K562 (cell line): ENCODE measurements around the gene LENG8. TPM values are rescaled to one million over a fixed set of nuclear protein-coding genes. Genes with fewer than 3 reads are reported as not detected.

ENCODE experiments used
- ATAC-seq: fragments of 200-7000 bp; cut with Tn5 transposase; 3 replicates; pipeline ENCODE4 v1.9.1; 2020; ENCODE audit warnings: moderate library complexity
- BruUV-seq: library from RNA; stranded (reverse); fragments of 400-500 nt; replicated peaks from 2 replicates; lab custom pipeline; 2021; lab: Mats Ljungman, UMichigan
- CTCF ChIA-PET: fragments of 300-600 bp; formaldehyde crosslinking; extraction: SDS; loops from one replicate; lab custom pipeline; 2021; ENCODE audit warnings: low intra/inter-chr PET ratio; lab: Yijun Ruan, JAX
- POLR2A ChIA-PET: fragments of 300-600, 350-650 bp; sonication (Branson Sonifier 250); formaldehyde crosslinking; extraction: SDS; loops from one replicate; lab custom pipeline; 2021; ENCODE audit warnings: antibody characterized with exemption, inconsistent platforms; lab: Yijun Ruan, JAX
- DNase-seq, 4 experiments: peaks; one replicate each; pipeline versions ENCODE4 v3.0.0 to v3.0.0-alpha.2; 2011 to 2018; ENCODE audit warnings: low spot score in 3 of 4, mixed read lengths in 3 of 4; ENCODE audit errors: extremely low read depth in 1 of 4
- FAIRE-seq: peaks from 2 replicates; lab custom pipeline; 2011; peaks lifted over from hg19 to GRCh38; lab: Jason Lieb, UNC
- H2AFZ ChIP-seq: 2 replicates; pipeline ENCODE4 v1.6.0; 2011; ENCODE audit warnings: low read depth, low read length, control low read depth, inconsistent platforms
- H3K27ac ChIP-seq: fragments of 200-600 bp; 3 replicates; pipeline ENCODE4 v1.8.0; 2011; ENCODE audit warnings: low read depth, mild to moderate bottlenecking, control low read depth, inconsistent platforms, low read length, moderate library complexity, mixed read lengths; ENCODE audit errors: extremely low read depth
- H3K27me3 ChIP-seq, 2 experiments: fragments of 300-600 bp in 1 of 2; 2 replicates in 1 of 2; 3 replicates in 1 of 2; pipeline versions ENCODE4 v1.6.0 to v1.8.0; 2011; ENCODE audit warnings: inconsistent platforms in 2 of 2, low read length in 2 of 2, mild to moderate bottlenecking in 1 of 2, mixed read lengths in 1 of 2, moderate library complexity in 1 of 2; ENCODE audit not compliant: control insufficient read depth in 2 of 2, insufficient read depth in 2 of 2
- H3K36me3 ChIP-seq: fragments of 300-600 bp; 3 replicates; pipeline ENCODE4 v1.8.0; 2011; ENCODE audit warnings: mild to moderate bottlenecking, low read length, inconsistent platforms; ENCODE audit not compliant: control insufficient read depth, insufficient read depth
- H3K4me1 ChIP-seq, 2 experiments: fragments of 200-600 bp in 1 of 2; replicated peaks in 1 of 2; 2 replicates in 1 of 2; 3 replicates in 1 of 2; pipeline versions ENCODE4 v1.5.1 to v1.8.0; 2011; ENCODE audit warnings: inconsistent platforms in 2 of 2, low read length in 2 of 2, mild to moderate bottlenecking in 1 of 2, mixed read lengths in 1 of 2, moderate library complexity in 1 of 2; ENCODE audit not compliant: control insufficient read depth in 2 of 2, insufficient read depth in 2 of 2
- H3K4me2 ChIP-seq: 2 replicates; pipeline ENCODE4 v1.6.1; 2011; ENCODE audit warnings: low read length, control low read depth, inconsistent platforms, mixed read lengths; ENCODE audit not compliant: insufficient read depth
- H3K4me3 ChIP-seq: fragments of 200-600 bp; sonication (generic), shearing (Covaris generic); 2 replicates; pipeline ENCODE4 v1.5.1; 2016; ENCODE audit warnings: control low read depth, inconsistent platforms
- H3K79me2 ChIP-seq: fragments of 200-600 bp; 3 replicates; pipeline ENCODE4 v1.8.0; 2011; ENCODE audit warnings: low read length, inconsistent platforms; ENCODE audit not compliant: control insufficient read depth, insufficient read depth
- H3K9ac ChIP-seq, 2 experiments: 2 replicates each; pipeline versions ENCODE4 v1.6.0 to v1.6.1; 2011; ENCODE audit warnings: low read depth in 2 of 2, low read length in 2 of 2, control low read depth in 1 of 2, inconsistent platforms in 1 of 2, mild to moderate bottlenecking in 1 of 2, mixed read lengths in 1 of 2; ENCODE audit not compliant: insufficient read depth in 1 of 2
- H3K9me1 ChIP-seq: one replicate; pipeline ENCODE4 v1.6.0; 2011; ENCODE audit warnings: inconsistent platforms, mild to moderate bottlenecking, low read length, moderate library complexity; ENCODE audit not compliant: control insufficient read depth, insufficient read depth
- H3K9me3 ChIP-seq: replicated peaks from 2 replicates; pipeline ENCODE4 v1.5.1; 2011; ENCODE audit warnings: low read depth, low read length, inconsistent platforms; ENCODE audit not compliant: control insufficient read depth, insufficient read depth
- H4K20me1 ChIP-seq: replicated peaks from 2 replicates; pipeline ENCODE4 v1.6.1; 2011; ENCODE audit warnings: low read length, inconsistent platforms, mixed read lengths; ENCODE audit not compliant: control insufficient read depth, insufficient read depth
- EWSR1 ChIP-seq: fragments of 450-650 bp; IDR thresholded peaks from 2 replicates; pipeline ENCODE4 v1.6.1; 2018; ENCODE audit warnings: borderline replicate concordance, mild to moderate bottlenecking, low read depth, moderate library complexity; ENCODE audit not compliant: partially characterized antibody
- RFX7 ChIP-seq: fragments of 250-450 bp; sonication (Bioruptor Pico); IDR thresholded peaks from 2 replicates; pipeline ENCODE4 v1.5.1; 2021; ENCODE audit warnings: mild to moderate bottlenecking
- SREBF2 ChIP-seq: sonication (generic); formaldehyde crosslinking; IDR thresholded peaks from 2 replicates; pipeline ENCODE4 v1.4.0; 2020; ENCODE audit warnings: mild to moderate bottlenecking, missing genetic modification reagents
- TARDBP ChIP-seq: fragments of 450-650 bp; IDR thresholded peaks from 2 replicates; pipeline ENCODE4 v1.6.1; 2016
- ZKSCAN8 ChIP-seq: fragments of 200-800 bp; sonication (Bioruptor generic); IDR thresholded peaks from 2 replicates; pipeline ENCODE4 v1.6.1; 2016; ENCODE audit warnings: missing genetic modification characterization, missing compliant biosample characterization
- WGBS: fragments of 100-300 bp; shearing (Covaris generic); methylation state at CpG from one replicate; pipeline ENCODE4 v1.1.6; 2016; ENCODE audit warnings: low coverage, mixed read lengths; ENCODE audit not compliant: insufficient coverage; ENCODE audit errors: missing lambda C conversion rate; 5-methylcytosine and 5-hydroxymethylcytosine counted together
- in situ Hi-C: fragments of 300-500 bp; cut with MboI; formaldehyde crosslinking; loops from 4 replicates; pipeline ENCODE4 v1.15.0; 2018; ENCODE audit warnings: inconsistent platforms, mixed read lengths
- intact Hi-C: fragments of 100-400 bp; cut with micrococcal nuclease; formaldehyde crosslinking; loops from 2 replicates; pipeline ENCODE4 v1.14.2; 2022
- polyA plus RNA-seq, 8 experiments: library from polyadenylated mRNA; depleted of rRNA in 4 of 8; stranded (reverse) in 5 of 8; unstranded in 3 of 8; fragments of >200 nt; fragmentation: Nextera tagmentation in 2 of 8; fragmentation: Illumina TruSeq in 1 of 8; extraction: Ambion mirVana in 2 of 8; extraction: Trizol in 1 of 8; gene quantifications; 2 replicates each; pipeline versions ENCODE4 v1.2.1 to v1.2.3, GENCODE V29; 2011 to 2014; ENCODE audit warnings: inconsistent platforms in 1 of 8, missing spikeins in 1 of 8
- total RNA-seq, 7 experiments: library from RNA; depleted of rRNA in 6 of 7; stranded (reverse); fragments of >200 nt in 6 of 7; fragmentation: Illumina TruSeq in 2 of 7; extraction: Trizol in 2 of 7; gene quantifications; 2 replicates each; pipeline versions ENCODE4 v1.2.1 to v1.2.3, GENCODE V29; 2011 to 2021; ENCODE audit warnings: low replicate concordance in 1 of 7
- TF ChIP-seq, protein P1 (sequence below): fragments of 200-400 bp; formaldehyde crosslinking; IDR thresholded peaks from 2 replicates; pipeline ENCODE4 v1.6.1; 2017; ENCODE audit warnings: mild to moderate bottlenecking, low read depth, low read length, moderate library complexity
- TF ChIP-seq, protein P2 (sequence below): fragments of 200-800 bp; sonication (Bioruptor generic); IDR thresholded peaks from 2 replicates; pipeline ENCODE4 v1.6.1; 2017; ENCODE audit warnings: missing genetic modification characterization, missing compliant biosample characterization

The LENG8 gene
- total and polyA plus RNA-seq, 9 of the 15 experiments (the other 6 are each of a cell fraction or from before 2014, with no cell fraction given), result 0.74 to 146 (median 28.1) TPM

DNA sequence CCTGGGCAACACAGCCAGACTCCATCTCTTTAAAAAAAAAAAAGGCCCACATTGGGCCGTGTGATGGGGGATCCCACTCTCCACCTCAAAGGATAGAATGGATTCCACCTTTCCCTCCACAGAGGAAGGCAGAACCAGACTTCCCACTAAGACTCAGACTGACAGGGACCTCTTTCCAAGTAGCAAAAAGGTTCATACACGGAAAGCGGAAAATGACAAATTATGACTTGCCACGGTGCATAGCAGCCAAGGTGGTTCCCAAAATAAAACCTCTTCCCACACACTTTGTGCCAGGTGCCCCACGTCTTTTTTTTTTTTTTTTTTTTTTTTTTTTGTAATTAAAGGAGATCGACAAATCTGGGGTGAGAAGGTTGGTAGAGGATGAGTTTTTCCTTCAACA is 48.1 kb upstream of the LENG8 start:
- no peaks in the 10 kb centered on the region for H3K9me3 ChIP-seq
- H3K4me2 ChIP-seq, result no peak overlapping the region
- BruUV-seq, result no TSS peak
- FAIRE-seq (no peak), DNase-seq (no peak), ATAC-seq (no peak)
- H2AFZ ChIP-seq, result no peak overlapping the region
- H3K27ac ChIP-seq, result no peak overlapping the region
- TF ChIP-seq SREBF2 (CRISPR knock-in tag) (no peak), EWSR1 (no peak), TARDBP (no peak), RFX7 (no peak), ZKSCAN8 (no peak)
- TF ChIP-seq, protein P1, sequence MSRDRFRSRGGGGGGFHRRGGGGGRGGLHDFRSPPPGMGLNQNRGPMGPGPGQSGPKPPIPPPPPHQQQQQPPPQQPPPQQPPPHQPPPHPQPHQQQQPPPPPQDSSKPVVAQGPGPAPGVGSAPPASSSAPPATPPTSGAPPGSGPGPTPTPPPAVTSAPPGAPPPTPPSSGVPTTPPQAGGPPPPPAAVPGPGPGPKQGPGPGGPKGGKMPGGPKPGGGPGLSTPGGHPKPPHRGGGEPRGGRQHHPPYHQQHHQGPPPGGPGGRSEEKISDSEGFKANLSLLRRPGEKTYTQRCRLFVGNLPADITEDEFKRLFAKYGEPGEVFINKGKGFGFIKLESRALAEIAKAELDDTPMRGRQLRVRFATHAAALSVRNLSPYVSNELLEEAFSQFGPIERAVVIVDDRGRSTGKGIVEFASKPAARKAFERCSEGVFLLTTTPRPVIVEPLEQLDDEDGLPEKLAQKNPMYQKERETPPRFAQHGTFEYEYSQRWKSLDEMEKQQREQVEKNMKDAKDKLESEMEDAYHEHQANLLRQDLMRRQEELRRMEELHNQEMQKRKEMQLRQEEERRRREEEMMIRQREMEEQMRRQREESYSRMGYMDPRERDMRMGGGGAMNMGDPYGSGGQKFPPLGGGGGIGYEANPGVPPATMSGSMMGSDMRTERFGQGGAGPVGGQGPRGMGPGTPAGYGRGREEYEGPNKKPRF, result no peak
- TF ChIP-seq, protein P2, sequence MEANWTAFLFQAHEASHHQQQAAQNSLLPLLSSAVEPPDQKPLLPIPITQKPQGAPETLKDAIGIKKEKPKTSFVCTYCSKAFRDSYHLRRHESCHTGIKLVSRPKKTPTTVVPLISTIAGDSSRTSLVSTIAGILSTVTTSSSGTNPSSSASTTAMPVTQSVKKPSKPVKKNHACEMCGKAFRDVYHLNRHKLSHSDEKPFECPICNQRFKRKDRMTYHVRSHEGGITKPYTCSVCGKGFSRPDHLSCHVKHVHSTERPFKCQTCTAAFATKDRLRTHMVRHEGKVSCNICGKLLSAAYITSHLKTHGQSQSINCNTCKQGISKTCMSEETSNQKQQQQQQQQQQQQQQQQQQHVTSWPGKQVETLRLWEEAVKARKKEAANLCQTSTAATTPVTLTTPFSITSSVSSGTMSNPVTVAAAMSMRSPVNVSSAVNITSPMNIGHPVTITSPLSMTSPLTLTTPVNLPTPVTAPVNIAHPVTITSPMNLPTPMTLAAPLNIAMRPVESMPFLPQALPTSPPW (CRISPR knock-in tag), result no peak
- no peaks in the 10 kb centered on the region for H3K4me1 ChIP-seq
- in situ Hi-C loops, result no loop called here
- no peak overlapping the region for H3K9ac ChIP-seq
- CTCF ChIA-PET, result no interaction called here
- no peaks in the 10 kb centered on the region for H3K9me1 ChIP-seq
- no peaks in the 10 kb centered on the region for H3K79me2 ChIP-seq
- POLR2A ChIA-PET, result no interaction called here
- H4K20me1 ChIP-seq, result no peaks in the 10 kb centered on the region
- intact Hi-C loops, result no loop called here
- no peaks in the 10 kb centered on the region for H3K36me3 ChIP-seq
- no peak overlapping the region for H3K4me3 ChIP-seq
- 0% methylated on average over 5 of the region's 6 CpGs for WGBS
- H3K27me3 ChIP-seq, result peaks cover 14 to 22% of the 10 kb centered on the region in 2 experiments; a peak in 4 of 5 replicates
